Kasumi-1 (cell line): ENCODE measurements around the gene SLF1.

Experiments
- DNase-seq, 2 experiments: peaks; one replicate each; lab custom pipeline; 2025; lab: John Stamatoyannopoulos, UW

SLF1 gene

DNA sequence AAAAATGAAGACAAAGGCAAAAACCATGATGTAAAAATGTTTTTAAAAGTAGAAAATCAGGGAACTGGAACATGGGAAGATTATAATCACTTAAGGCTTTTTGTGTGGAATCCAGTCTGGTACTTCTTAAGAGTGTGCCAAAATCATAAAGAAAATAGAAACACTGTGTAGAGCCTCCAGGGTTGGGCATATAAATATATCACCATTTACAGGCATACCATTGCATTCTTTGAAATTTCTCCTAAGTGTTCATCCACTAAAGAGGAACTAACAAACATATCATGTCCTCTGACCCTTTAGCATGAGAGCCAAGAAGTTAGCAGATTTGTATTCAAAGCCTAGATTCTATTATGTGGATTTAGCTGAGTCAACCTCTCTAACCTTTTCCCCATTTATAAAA, 93.3 kb downstream of the SLF1 start:
- no peak for DNase-seq

GRCh38 chr5:94715768-94716167, 97.3 kb downstream of the SLF1 start:
- DNase-seq: no peak

DNA sequence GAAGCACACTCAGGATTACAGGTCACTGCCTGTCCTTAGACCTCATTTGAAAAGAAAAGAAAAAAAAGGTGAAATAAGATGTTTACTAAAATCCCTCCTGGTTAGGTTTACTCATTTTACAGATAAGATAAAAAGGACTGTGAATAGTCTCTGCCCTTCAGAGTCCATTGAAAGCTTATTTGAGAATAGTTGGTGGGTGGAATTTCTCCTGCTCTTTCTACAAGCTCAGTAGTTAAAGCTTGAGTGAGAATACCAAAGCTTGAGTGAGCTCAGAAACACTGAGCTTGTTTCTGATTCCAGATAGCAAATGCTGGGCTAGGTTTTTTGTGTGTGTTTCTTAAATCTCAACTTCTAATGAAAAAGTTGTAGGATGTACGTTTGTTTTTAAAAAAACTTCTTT, 106.7 kb downstream of the SLF1 start:
- no peak for DNase-seq

GRCh38 chr5:94731471-94731870, 113.0 kb downstream of the SLF1 start:
- DNase-seq: no peak

- no peak for DNase-seq
Measured at GRCh38 chr5:94736498-94736897, 118.0 kb downstream of the SLF1 start.

DNA sequence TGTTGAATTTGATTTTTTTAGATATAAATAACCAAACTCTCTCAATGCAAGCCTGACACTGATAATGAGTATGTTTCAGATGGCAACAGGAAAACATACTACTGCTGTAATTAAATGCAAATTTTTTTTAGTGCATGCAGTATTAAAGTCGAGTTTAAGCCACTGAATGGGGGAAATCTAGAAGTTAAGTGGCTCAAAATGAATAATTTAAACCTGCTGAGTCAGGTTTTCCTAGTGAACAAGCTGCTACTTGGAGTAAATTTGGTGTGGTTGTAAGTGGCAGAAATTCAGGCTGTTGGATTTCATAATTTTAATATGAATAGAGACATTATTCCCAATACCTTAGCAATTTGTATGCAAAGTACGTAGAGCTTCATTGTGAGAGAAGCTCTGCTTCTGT, 121.8 kb downstream of the SLF1 start:
- no peak for DNase-seq

GRCh38 chr5:94742852-94743251, 124.4 kb downstream of the SLF1 start:
- no peak for DNase-seq

DNA sequence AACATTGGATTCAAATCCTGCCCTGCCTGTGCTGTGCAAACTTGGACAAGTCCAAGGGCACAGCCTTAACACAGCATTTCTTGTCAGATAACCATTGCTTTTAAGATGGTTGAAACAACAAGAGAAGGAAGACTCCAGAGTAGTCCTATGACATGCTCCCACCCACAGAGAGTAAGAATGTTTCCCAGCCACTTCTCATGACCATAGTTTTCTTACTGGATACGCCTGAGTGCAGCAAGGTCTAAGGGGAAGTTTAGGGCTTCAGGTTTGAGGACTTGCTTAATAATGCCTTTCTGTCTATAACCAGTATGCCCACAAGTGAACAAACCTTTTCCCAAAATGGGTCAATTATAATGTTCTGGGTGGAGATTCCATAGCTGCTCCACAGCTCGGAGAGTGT, 126.4 kb downstream of the SLF1 start:
- no peak for DNase-seq

- no peak for DNase-seq
Measured at GRCh38 chr5:94745786-94746730, 127.6 kb downstream of the SLF1 start.

- peak; percentile 22 to 25 for DNase-seq
Measured at GRCh38 chr5:94746731-94747124, 128.3 kb downstream of the SLF1 start.
